GM04504 (cell line): ENCODE measurements around the gene COL6A1.

Experiments used
- DNase-seq: peaks from one replicate; pipeline ENCODE4 v3.0.0-alpha.2; 2012; ENCODE audit warnings: low read depth

Gene COL6A1, protein sequence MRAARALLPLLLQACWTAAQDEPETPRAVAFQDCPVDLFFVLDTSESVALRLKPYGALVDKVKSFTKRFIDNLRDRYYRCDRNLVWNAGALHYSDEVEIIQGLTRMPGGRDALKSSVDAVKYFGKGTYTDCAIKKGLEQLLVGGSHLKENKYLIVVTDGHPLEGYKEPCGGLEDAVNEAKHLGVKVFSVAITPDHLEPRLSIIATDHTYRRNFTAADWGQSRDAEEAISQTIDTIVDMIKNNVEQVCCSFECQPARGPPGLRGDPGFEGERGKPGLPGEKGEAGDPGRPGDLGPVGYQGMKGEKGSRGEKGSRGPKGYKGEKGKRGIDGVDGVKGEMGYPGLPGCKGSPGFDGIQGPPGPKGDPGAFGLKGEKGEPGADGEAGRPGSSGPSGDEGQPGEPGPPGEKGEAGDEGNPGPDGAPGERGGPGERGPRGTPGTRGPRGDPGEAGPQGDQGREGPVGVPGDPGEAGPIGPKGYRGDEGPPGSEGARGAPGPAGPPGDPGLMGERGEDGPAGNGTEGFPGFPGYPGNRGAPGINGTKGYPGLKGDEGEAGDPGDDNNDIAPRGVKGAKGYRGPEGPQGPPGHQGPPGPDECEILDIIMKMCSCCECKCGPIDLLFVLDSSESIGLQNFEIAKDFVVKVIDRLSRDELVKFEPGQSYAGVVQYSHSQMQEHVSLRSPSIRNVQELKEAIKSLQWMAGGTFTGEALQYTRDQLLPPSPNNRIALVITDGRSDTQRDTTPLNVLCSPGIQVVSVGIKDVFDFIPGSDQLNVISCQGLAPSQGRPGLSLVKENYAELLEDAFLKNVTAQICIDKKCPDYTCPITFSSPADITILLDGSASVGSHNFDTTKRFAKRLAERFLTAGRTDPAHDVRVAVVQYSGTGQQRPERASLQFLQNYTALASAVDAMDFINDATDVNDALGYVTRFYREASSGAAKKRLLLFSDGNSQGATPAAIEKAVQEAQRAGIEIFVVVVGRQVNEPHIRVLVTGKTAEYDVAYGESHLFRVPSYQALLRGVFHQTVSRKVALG

DNA sequence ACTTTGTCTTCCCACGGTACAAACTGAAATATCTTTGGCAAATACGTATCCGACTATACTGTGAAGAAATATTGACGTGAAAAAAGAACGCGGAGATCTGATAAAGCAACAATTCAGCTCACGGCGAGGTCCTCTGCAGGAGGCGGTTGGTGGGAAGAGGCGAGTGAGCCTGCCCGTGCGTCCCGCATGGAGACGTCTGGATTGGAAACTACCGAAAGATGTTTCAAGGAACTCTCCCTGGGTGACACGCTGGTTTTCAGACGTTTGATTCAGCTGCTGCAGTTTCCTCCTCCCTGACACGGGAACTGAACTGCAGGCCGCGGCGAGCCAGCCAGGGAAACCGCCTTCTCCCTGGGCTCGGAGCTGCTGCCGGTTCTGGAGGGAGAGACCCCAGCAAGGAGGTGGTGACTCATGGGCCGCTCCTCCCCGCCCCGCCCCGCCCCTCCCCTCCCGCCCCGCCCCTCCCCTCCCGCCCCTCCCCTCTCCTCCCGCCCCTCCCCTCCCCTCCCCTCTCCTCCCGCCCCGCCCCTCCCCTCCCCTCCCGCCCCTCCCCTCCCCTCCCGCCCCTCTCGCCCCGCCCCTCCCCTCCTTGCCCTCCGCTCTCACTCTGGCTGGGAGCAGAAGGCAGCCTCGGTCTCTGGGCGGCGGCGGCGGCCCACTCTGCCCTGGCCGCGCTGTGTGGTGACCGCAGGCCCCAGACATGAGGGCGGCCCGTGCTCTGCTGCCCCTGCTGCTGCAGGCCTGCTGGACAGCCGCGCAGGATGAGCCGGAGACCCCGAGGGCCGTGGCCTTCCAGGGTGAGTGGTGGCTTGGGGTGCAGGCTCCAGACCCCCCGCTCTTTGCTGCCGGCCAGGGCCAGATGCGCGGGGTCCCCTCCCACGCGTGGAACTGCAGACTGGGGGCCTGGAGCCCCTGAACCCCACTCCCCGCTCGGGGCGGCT is at the start of gene COL6A1:
Gene COL6A1, plus strand, starts transcription at position 620 of the 941 bp plus-strand sequence. Its CDS starts 81 bp downstream, at position 701.
- peak; percentile 72 for DNase-seq

DNA sequence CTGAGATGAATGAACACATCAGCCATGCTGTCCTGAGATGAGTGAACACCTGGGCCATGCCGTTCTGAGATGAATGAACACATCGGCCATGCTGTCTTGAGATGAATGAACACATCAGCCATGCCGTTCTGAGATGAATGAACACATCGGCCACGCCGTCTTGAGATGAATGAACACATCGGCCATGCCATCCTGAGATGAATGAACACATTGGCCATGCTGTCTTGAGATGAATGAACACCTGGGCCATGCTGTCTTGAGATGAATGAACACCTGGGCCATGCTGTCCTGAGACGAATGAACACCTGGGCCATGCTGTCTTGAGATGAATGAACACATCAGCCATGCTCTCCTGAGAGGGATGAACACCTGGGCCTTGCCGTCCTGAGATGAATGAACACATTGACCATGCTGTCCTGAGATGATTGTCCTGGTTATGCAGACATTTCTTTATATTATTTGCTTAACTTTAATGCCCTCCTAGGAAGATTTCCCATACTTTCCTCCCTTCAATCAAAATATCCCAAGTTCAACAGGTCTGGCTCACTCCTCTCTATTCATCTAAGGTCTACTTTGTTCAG is 48.6 kb upstream of the COL6A1 start:
- DNase-seq: no peak

DNA sequence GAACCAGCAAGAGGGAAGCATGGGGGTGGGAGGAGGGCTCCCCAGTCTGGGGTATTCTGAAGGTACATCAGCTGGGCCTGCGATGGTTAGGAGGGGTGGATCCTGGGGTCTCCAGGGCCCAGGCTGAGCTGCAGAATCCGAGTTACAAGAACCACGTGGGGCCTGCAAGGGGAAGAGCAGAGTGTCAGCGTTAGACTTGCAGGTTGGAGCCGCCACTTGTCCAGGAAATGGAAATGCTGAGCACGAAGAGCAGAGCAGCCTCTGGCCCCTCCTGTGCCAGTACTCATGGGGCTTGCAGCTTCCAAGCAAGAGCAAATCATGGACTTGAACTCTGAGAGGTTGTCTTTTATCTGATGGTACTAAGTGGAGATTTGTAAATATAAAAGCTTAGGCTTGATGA is 47.5 kb upstream of the COL6A1 start:
- no peak for DNase-seq

DNA sequence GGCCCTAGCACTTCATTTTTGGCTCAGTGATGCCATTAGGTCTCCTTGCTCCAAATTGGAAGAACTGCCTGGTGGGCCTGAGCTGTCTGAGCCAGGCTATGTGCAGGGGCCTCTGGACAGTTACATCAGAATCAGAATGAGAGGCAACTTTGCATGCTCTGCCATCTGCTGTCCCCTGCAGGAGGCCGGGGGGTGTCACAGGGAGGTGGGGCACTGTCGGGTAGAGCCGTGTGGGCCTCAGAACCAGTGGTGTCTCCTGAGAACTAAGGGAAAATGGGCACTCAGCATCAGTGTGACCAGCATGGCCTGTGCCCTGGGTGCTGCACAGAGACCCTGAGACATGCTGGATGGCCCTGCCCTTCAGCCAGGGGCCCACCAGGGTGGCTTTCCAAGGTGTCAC is 47.0 kb upstream of the COL6A1 start:
- no peak for DNase-seq

DNA sequence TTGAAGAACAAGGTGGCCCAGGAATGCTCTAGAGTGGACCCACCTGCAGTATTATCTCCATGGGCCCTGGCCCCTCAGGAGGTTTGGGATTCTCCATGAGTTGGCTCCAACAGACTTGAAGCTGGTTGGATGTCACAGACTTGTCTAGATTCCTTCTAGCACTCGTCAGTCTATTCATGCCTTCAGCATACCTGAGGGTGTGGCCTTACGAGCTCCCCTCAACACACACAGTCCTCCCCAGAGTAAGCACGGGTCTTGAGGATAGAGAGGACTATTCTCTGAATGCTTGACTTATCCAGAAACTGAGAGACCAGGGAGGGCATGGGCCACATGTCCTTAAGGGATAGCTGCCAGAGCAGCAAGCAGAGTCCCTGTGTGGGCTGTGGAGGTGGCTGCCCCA is 45.9 kb upstream of the COL6A1 start:
- DNase-seq: no peak

DNA sequence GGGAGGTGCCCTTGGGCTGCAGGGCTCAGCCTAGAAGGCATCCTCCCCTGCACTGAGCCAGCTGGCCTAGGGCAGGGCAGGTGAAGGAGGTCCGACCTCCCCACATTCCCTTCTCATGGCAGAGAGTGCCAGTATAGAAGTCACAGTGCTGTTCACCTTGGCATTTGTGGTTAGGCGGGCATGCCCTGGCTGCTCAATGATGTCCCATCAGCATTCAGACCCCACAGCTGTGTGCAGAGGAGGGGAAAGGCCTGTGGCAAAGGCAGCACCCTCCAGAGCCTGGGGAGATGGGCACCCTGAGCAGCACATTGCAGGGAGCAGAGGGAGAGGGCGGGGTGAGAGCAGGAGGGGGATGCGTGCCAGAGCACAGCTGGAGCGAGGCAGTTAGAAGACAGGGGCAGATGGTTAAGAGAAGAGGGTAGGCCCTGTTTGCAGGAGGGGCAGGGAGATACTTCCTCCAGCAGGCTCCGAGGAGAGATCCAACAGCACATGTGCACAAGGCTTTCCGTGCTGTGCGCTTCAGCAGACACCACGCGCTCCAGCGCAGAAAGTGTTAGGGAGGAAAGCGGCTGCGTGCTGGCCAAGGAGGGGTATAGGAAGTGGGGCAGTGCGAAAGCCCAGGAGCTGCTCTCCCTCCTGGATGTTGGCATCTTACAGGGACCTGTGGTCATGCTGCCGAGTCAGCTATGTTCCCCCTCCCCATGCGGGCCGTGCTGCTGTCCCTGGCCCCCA is 43.7 kb upstream of the COL6A1 start:
- DNase-seq: no peak

DNA sequence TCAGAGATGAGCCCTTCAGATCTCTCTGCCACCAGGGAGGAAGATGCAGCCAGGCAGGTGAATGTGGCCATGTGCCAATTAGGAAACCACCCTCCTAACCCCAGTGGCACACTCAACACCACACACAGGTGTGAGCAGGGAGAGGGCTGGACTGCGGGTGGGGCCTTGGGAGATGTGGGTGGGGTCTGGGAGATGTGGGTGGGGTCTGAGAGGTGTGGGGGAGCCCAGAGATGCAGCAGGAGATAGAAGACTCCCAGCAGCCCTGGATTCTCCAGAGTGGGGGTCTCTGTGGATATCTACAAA is 43.2 kb upstream of the COL6A1 start:
- DNase-seq: no peak

DNA sequence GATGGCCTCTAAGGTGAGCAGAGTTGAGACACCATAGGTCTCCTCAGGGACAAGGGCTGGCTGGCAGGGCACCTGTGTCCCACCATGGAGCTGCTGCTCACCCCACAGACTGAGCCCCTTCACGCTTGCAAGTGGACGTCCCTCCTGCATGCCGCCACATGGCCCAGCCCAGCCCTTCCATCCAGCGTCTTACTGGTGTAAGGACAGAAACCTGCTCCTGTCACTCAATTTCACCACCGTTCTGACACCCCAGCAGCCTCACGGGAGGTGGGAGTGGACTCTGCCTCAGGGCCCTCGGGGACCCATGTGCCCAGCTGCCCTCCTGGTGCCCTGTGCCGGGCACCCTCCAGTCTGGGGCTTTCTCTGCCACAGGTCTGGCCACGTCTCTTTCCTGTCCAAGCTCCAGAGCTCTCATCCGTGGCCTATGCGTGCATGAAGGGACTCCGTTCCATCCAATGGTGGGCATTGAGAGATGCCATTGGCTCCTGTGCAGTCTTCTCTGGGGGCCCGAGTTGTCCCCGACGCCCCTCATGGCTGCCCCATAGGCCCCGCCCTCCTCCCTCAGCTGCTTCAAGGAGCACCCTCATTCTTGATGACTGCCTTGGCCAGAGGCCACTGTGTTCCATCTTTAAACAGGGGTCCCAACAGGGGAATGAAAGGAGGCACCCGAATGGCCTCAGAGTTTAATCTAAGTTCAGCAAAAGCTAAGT is 42.6 kb upstream of the COL6A1 start:
- DNase-seq: no peak

DNA sequence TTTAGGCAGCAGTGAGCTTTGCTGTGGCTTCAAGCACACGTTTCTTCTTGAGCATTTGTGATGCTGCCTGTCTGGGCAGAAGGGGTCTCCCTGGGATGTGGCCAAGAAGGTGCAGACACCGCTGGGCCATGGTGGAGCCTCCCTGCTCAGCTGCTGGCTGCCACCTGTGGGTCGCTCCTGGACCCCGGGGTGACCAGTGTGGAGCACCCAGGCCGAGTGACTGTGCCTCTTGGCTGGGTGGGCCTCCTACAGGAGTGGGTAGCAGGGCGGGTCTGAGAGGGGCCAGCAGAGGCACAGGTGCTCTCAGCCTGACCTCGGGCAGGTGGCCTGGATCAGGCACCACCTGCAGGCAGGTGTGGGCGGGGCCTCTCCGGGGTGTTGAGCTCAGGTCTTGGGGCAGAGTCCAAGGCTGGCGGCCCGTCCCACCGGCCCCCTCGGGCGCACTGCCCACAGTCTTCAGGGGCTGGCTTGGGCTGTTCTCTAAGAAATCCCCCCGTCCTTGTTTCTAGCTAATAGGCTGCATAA is 42.0 kb upstream of the COL6A1 start:
- no peak for DNase-seq

DNA sequence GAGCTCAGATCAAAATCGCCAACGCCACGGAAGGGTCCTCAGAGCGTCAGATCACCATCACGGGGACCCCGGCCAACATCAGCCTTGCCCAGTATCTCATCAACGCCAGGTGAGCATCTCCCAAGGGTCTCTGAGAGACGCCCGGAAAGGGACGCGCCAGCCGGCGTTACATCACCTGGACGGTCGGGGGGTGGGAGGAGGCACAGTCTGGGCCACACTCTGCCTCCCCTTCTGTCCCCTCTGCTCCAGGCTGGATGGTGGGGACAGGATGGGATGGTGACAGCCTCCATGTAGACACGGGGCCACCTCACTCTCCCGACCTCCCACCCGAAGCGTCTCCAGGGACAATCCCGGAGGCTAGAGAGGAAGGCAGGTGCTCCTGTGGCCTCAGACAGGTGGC is 41.5 kb upstream of the COL6A1 start:
- DNase-seq: no peak

DNA sequence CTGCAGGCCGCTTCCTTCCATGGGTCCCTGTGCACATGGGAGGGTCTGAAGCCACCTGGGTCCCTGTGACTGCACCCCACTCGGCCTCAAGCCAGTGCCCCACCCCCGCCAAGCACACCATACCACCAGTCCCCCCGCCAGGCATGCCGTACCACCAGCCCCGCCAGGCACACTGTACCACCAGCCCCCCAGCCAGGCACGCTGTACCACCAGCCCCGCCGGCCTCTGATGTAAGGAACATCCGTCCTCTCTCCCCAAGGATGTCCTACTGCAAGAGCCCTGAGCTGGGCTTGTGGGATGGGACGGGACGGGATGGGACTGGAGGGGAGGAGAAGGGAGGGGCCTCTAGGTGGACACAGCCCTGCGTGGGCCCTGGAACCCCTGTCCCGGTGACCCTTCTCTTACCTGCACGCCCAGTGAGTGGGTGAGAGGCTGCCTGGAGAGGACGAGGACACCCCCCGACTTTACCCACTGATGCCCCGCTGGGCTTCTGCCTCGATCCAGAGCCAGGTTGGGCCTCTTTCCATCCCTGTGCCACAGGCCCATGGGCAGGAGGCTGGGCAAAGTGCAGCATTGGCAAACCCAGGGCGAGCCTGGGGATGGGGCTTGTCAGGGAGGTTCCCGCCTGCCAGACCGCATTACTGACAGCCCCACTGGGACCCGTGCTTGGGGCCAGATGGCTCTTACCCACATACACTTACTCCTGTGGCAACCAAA is 40.8 kb upstream of the COL6A1 start:
- DNase-seq: no peak

DNA sequence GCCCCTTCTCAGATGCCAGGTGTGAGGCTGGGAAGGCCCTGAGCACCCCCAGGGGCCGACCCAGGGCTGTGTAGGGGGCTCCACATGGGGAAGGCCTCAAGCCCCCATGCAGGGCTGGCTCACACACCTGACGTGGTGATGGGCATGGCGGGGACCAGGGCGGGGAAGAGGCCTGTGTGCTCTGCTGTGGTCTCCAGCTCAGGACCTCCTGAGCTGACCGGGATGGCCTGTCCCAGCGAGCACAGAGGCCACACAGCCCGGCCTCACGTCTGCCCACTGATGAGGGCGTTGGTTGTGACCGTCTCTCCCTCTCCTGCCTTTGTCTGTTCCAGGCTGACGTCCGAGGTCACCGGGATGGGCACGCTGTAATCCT is 40.2 kb upstream of the COL6A1 start:
- DNase-seq: no peak

DNA sequence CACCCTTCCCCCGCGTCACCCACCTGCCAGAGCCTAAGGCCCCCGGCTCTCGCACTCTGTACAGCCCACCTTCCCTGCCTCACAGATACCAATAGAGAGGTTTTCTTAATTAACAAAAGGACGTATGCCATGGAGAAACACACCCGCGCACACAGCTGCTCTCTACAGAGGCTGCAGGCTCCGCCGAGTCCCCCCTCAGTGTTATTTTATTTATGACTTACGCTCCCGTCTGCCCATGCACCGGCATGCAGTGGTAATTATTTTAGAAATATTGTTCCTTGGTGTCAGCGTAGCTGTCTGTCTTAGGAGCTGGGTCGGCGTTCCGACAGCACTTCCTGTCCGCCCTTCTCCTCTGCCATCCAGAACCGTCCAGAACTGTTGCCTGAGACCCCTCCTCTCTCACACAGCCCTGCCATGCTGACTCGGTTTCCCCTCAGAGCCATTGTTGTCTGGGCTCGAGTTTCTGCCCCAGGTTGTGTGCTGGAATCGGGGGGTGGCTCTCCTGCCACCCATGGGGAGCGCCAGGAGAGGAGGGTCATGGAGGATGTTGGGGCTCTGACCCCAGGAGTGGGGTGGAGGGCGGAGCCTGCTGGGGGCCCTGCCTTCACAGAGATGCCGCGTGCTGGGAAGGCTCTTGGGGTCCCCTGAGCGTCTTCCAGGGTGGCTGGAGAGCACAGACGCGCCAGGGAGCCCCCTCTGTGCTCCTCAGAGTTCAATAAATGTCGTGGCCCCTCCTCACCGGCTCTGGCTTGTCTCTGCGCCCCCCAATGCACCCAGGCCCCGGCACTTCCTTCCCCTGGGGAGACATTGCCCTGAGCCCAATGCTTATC is 39.6 kb upstream of the COL6A1 start:
- DNase-seq: no peak

DNA sequence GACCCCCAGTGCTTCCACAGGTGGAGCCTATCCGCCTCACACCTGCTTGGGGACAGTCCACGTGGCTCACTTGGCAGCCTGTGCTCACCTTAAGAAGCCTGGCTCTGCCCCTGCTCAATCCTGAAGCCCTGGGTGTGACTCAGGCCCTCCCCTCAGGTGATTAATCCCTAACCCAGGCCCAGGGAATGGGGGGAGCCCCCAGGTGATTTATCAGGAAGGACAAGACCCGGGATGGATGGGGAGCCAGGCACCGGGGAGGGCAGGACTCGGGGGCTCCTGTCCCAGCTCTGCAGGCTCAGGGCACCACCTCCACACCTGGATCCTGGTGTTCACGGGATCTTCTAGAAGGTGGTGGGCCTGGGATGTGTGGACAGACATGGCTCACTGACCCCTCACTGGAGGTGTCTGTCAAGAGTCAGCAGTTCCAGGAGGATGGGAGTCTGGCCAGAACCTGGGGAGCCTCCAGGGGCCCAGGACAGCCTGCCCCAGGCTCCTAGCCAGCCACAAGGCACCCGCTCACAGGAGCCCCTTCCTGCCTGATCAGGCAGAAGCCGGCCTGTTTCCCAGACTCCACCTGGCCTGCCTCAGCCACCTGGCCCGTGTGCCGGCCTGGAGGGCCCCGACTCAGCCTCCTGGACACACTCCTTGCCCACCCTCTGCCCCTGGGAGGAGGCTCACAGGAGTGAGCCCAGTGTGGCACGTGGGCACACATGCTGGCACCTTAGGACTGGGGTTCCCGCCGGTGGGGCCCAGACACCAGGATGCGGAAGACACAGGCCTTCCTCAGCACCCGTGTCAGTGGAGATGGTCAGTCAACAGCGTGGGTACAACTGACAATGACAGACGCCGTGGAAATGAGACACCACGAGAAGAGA is 38.6 kb upstream of the COL6A1 start:
- no peak for DNase-seq

DNA sequence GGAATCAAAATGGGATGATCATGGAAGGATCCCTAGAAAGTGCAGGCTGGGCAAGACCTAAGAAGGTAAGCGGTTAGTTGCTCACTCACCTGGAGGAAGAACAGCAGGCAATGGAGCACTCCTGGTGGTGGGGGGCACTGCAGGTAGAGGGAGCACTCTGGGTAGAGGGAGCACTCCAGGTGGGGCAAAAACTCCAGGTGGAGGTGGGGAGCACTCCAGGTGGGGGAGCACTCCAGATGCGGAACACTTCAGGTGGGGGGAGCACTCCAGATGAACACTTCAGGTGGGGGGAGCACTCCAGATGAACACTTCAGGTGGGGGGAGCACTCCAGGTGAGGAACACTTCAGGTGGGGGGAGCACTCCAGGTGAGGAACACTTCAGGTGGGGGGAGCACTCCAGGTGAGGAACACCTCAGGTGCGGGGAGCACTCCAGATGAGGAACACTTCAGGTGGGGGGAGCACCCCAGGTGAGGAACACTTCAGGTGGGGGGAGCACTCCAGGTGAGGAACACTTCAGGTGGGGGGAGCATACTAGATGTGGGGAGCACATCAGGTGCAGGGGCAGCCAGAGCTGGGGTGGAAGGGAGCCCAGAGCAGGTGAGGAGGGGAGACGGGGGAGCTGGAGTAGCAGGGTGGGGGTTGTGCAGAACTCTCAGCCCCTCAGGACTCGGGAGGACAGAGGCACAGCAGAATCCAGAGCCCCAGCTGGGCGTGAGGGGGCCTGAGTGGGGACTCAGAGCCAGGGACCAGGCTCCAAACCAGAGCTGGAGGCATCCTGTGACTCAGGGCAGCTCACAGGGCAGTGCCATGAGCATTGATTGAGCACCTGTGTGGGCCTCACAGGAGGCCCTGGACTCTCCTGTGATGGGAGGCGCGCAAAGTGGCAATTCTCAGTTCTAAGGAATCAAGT is 37.7 kb upstream of the COL6A1 start:
- no peak for DNase-seq

DNA sequence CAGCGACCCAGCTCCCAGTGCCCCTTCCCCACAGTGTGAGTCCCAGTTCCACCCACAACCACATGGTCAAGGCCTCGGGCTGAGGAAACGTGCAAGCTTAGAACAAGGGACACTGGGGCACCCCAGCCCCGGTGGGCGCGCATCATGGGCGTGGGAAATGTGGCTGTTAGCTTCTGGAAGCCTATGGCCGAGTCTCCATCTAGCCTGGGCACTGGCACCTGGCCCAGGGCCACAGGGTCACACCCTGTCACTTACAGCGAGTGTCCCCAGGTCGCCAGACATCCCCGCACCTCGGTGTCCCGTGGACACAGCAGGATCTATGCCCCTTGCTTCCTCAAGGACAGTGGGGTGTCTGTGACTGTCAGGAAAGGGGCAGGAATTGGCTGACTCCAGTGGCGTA is 37.0 kb upstream of the COL6A1 start:
- no peak for DNase-seq
